BLaER1 treated with 17β-estradiol and CSF1 and Interleukin-3, amounts not matched to agents 10 nM and 100 nM (cell line): Measurements from ENCODE around the gene COA4.

Experiments used
- H3K27ac ChIP-seq, 11 experiments: shearing (Covaris generic); formaldehyde crosslinking; 2 replicates each; pipeline ENCODE4 v1.8.1; 2022
- H3K27me3 ChIP-seq, 11 experiments: shearing (Covaris generic); formaldehyde crosslinking; 2 replicates each; pipeline ENCODE4 v1.8.1; 2022
- H3K36me3 ChIP-seq, 11 experiments: shearing (Covaris generic); formaldehyde crosslinking; 2 replicates each; pipeline ENCODE4 v1.8.1; 2022
- H3K4me1 ChIP-seq, 10 experiments: shearing (Covaris generic); formaldehyde crosslinking; 2 replicates each; pipeline ENCODE4 v1.8.1; 2022
- H3K4me2 ChIP-seq, 11 experiments: shearing (Covaris generic); formaldehyde crosslinking; 2 replicates each; pipeline ENCODE4 v1.8.1; 2022
- H3K4me3 ChIP-seq, 10 experiments: shearing (Covaris generic); formaldehyde crosslinking; 2 replicates each; pipeline ENCODE4 v1.8.1; 2022
- H3K9ac ChIP-seq, 11 experiments: shearing (Covaris generic); formaldehyde crosslinking; 2 replicates each; pipeline ENCODE4 v1.8.1; 2022
- H3K9me3 ChIP-seq, 11 experiments: shearing (Covaris generic); formaldehyde crosslinking; replicated peaks in 1 of 11; 2 replicates each; pipeline ENCODE4 v1.8.1; 2022
- H4K20me1 ChIP-seq, 11 experiments: shearing (Covaris generic); formaldehyde crosslinking; 2 replicates each; pipeline ENCODE4 v1.8.1; 2022
- Cebpa-rat ChIP-seq, 11 experiments: shearing (Covaris generic); IDR thresholded peaks; 2 replicates each; pipeline ENCODE4 v1.8.1; 2022

Gene COA4

GRCh38 chr11:73872749-73873357 is 3.8 kb downstream of the COA4 start:
- Histone ChIP-seq H3K27me3 (no peaks in the 10 kb centered on the region), H3K27ac (no peak overlapping the region), H3K9ac (no peak overlapping the region), H3K4me1 (peaks cover 19 to 28% (median 23%) of the 10 kb centered on the region in 10 experiments), H3K4me2 (no peak overlapping the region), H4K20me1 (peaks cover 0 to 38% (median 12%) of the 10 kb centered on the region in 11 experiments; a peak in 12 of 22 replicates), H3K9me3 (no peaks in the 10 kb centered on the region), H3K36me3 (peaks cover 45 to 78% (median 72%) of the 10 kb centered on the region in 11 experiments), H3K4me3 (no peak overlapping the region)
- TF ChIP-seq Cebpa-rat (IDR thresholded peaks at IDR 0.05) = no peak

- Histone ChIP-seq H3K27me3 (no peaks in the 10 kb centered on the region), H4K20me1 (peaks cover 0 to 38% (median 12%) of the 10 kb centered on the region in 11 experiments; a peak in 12 of 22 replicates), H3K4me2 (no peak overlapping the region), H3K27ac (no peak overlapping the region), H3K36me3 (peaks cover 45 to 100% (median 82%) of the 10 kb centered on the region in 11 experiments), H3K9ac (no peak overlapping the region), H3K4me1 (peaks cover 4 to 12% (median 9%) of the 10 kb centered on the region in 10 experiments), H3K9me3 (no peaks in the 10 kb centered on the region), H3K4me3 (no peak overlapping the region)
- TF ChIP-seq Cebpa-rat (IDR thresholded peaks at IDR 0.05) = no peak
These were observed 6.4 kb downstream of the COA4 start for GRCh38 chr11:73870261-73870660.

DNA sequence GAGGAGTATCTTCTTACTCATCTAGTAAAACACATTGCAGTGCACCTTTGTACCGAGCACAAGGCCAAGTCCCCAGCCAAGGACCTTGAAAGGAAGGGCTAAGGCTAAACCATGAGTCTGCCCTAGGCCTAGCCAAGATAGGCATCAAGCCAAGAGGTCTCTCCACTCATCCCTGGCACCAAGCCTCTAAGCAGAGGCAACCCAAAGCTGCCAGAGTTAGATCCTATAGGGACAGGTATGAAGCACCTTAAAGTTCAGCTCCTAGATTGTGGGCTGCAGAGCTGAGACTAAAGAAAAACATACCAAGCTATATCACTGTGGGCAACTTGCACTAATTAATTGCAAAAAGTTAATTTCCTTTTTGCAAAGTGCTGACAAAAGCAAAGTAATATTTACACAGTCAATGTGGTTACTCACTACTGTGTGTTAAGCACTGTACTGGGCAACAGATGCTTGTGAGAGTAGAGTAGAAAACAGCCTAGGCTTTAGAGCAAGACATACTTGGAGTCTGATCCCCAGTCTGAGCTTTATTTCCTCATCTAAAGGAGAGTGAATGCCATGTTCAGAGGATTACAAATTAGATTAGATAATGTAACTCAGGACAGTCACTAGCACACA is 7.2 kb downstream of the COA4 start:
- H3K4me3 ChIP-seq = no peak overlapping the region
- no peak for TF ChIP-seq Cebpa-rat (IDR thresholded peaks at IDR 0.05)
- H3K27me3 ChIP-seq = no peaks in the 10 kb centered on the region
- H4K20me1 ChIP-seq = peaks cover 0 to 31% (median 12%) of the 10 kb centered on the region in 11 experiments; a peak in 12 of 22 replicates
- H3K9ac ChIP-seq = peak overlapping the region in 1 of 11 experiments; percentile 3; a peak in 1 of 22 replicates
- peaks cover 0 to 4% (median under 1%) of the 10 kb centered on the region in 10 experiments; a peak in 5 of 20 replicates for H3K4me1 ChIP-seq
- H3K4me2 ChIP-seq = no peak overlapping the region
- H3K9me3 ChIP-seq = no peaks in the 10 kb centered on the region
- H3K36me3 ChIP-seq = peaks cover 47 to 100% (median 82%) of the 10 kb centered on the region in 11 experiments
- H3K27ac ChIP-seq = no peak overlapping the region

DNA sequence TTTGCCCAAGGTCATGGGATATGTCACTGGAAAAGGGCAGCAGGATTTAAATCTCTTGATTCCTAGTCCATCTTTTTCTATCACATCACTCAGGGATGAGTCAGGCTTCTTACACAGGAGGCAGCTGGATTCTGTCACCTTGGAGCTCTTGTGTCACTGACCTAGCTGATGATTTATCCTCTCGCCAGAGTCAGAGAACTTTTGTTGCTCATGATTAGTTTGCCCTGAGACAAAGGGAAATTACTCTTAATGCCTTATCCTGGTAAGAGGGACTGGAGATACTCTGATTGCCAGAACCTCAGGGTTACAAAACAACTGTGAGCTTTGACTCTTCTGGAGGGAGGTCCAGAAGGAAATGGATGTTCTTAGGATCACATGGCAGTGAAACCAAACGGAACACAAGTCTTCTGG is 10.1 kb downstream of the COA4 start:
- H3K36me3 ChIP-seq = peaks cover 38 to 100% (median 81%) of the 10 kb centered on the region in 11 experiments
- H3K4me1 ChIP-seq = no peaks in the 10 kb centered on the region
- H3K4me2 ChIP-seq = no peak overlapping the region
- no peaks in the 10 kb centered on the region for H3K9me3 ChIP-seq
- H3K27ac ChIP-seq = no peak overlapping the region
- no peak for TF ChIP-seq Cebpa-rat (IDR thresholded peaks at IDR 0.05)
- H3K4me3 ChIP-seq = no peak overlapping the region
- H3K27me3 ChIP-seq = no peaks in the 10 kb centered on the region
- H3K9ac ChIP-seq = no peak overlapping the region
- H4K20me1 ChIP-seq = peaks cover 0 to 14% (median 0%) of the 10 kb centered on the region in 11 experiments; a peak in 7 of 22 replicates

DNA sequence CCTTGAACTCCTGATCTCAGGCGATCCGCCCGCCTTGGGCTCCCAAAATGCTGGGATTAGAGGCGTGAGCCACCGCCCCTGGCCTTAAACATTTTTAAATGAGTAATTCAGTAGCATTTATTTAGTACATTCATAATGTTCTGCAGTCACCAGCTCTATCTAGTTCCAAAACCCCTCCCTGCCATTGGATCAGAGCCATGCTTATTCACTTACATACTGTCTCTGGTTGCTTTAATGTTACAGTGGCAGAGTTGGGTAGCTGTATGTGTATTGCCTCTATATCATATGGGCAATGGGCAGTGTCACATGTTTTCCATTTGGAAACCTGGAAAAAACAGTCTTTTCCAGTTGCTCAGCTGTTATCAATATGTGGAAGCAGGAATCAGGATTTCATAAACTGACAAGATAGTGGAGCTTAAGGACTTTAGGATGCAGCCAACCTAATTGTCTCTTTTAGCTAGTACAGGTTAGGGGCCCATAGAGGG is 10.5 kb downstream of the COA4 start:
- H3K4me2 ChIP-seq = no peak overlapping the region
- no peaks in the 10 kb centered on the region for H3K9me3 ChIP-seq
- no peaks in the 10 kb centered on the region for H3K4me1 ChIP-seq
- H3K36me3 ChIP-seq = peaks cover 38 to 100% (median 80%) of the 10 kb centered on the region in 11 experiments
- H4K20me1 ChIP-seq = peaks cover 0 to 10% (median 0%) of the 10 kb centered on the region in 11 experiments; a peak in 7 of 22 replicates
- no peak overlapping the region for H3K4me3 ChIP-seq
- no peak overlapping the region for H3K27ac ChIP-seq
- no peak for TF ChIP-seq Cebpa-rat (IDR thresholded peaks at IDR 0.05)
- no peaks in the 10 kb centered on the region for H3K27me3 ChIP-seq
- H3K9ac ChIP-seq = no peak overlapping the region

DNA sequence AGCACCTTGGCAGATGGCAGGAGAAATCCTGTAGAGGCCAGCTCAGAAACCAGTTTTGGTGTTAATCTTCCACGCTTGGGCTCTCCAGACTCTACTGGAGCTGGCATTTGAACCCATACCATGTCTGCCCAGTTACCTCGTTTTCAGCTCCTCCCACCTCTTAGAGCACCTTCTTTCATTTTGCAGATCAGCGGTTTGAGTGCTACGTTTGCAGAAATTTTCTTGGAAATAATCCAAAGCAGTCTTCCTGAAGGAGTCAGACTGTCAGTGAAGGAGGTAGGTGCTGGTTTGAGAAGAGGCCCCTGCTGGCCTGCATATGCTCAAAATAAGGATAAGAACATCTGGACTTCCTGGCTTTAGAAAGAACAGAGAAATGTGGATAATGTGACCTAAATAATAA is 13.7 kb downstream of the COA4 start:
- Histone ChIP-seq H3K9ac (no peak overlapping the region), H3K27ac (no peak overlapping the region), H3K9me3 (no peaks in the 10 kb centered on the region), H3K27me3 (no peaks in the 10 kb centered on the region), H3K4me1 (no peaks in the 10 kb centered on the region), H4K20me1 (no peaks in the 10 kb centered on the region), H3K4me2 (no peak overlapping the region), H3K4me3 (no peak overlapping the region), H3K36me3 (peaks cover 35 to 99% (median 75%) of the 10 kb centered on the region in 11 experiments)
- no peak for TF ChIP-seq Cebpa-rat (IDR thresholded peaks at IDR 0.05)

GRCh38 chr11:73860202-73860601 is 16.4 kb downstream of the COA4 start:
- Histone ChIP-seq H3K4me3 (no peak overlapping the region), H3K36me3 (peaks cover 37 to 85% (median 65%) of the 10 kb centered on the region in 11 experiments), H3K4me1 (no peaks in the 10 kb centered on the region), H3K27ac (no peak overlapping the region), H3K27me3 (no peaks in the 10 kb centered on the region), H3K9ac (no peak overlapping the region), H4K20me1 (no peaks in the 10 kb centered on the region), H3K9me3 (no peaks in the 10 kb centered on the region), H3K4me2 (no peak overlapping the region)
- no peak for TF ChIP-seq Cebpa-rat (IDR thresholded peaks at IDR 0.05)

- Histone ChIP-seq H3K27me3 (no peaks in the 10 kb centered on the region), H4K20me1 (no peaks in the 10 kb centered on the region), H3K9ac (no peak overlapping the region), H3K36me3 (peaks cover 39 to 85% (median 65%) of the 10 kb centered on the region in 11 experiments), H3K27ac (no peak overlapping the region), H3K4me2 (no peak overlapping the region), H3K4me3 (no peak overlapping the region), H3K4me1 (no peaks in the 10 kb centered on the region), H3K9me3 (no peaks in the 10 kb centered on the region)
- TF ChIP-seq Cebpa-rat (IDR thresholded peaks at IDR 0.05) = no peak
These were observed 17.0 kb downstream of the COA4 start for GRCh38 chr11:73859671-73860070.

- peaks cover 0 to 10% (median 5%) of the 10 kb centered on the region in 10 experiments; a peak in 8 of 20 replicates for H3K4me1 ChIP-seq
- no peak overlapping the region for H3K9ac ChIP-seq
- peaks cover 13 to 65% (median 41%) of the 10 kb centered on the region in 11 experiments for H3K36me3 ChIP-seq
These were observed 20.5 kb downstream of the COA4 start for GRCh38 chr11:73856031-73856567.

More at GRCh38 chr11:73856031-73856567, 20.5 kb downstream of the COA4 start:
- Histone ChIP-seq H3K4me3 (no peak overlapping the region), H3K27ac (no peak overlapping the region), H3K27me3 (no peaks in the 10 kb centered on the region), H3K9me3 (no peaks in the 10 kb centered on the region), H3K4me2 (no peak overlapping the region), H4K20me1 (no peaks in the 10 kb centered on the region)
- TF ChIP-seq Cebpa-rat (IDR thresholded peaks at IDR 0.05) = no peak
